Brain pericyte (primary cell): Measurements from ENCODE around the gene BCAS4.

Source experiments
- DNase-seq: peaks from one replicate; pipeline ENCODE4 v3.0.0-alpha.2; 2012; ENCODE audit warnings: low read depth, low spot score

BCAS4 gene

GRCh38 chr20:50854506-50855249 lies 59.8 kb downstream of the BCAS4 start:
- DNase-seq: no peak

GRCh38 chr20:50855498-50856474 lies 60.9 kb downstream of the BCAS4 start:
- no peak for DNase-seq

GRCh38 chr20:50856475-50857041 lies 61.7 kb downstream of the BCAS4 start:
- no peak for DNase-seq

- DNase-seq: no peak
Observed at GRCh38 chr20:50857348-50857747, 62.5 kb downstream of the BCAS4 start.

GRCh38 chr20:50858525-50858924 lies 63.7 kb downstream of the BCAS4 start:
- DNase-seq: no peak

- DNase-seq: no peak
Observed at GRCh38 chr20:50859161-50859560, 64.3 kb downstream of the BCAS4 start.

GRCh38 chr20:50861012-50861411 lies 66.2 kb downstream of the BCAS4 start:
- no peak for DNase-seq

GRCh38 chr20:50862546-50862945 lies 67.7 kb downstream of the BCAS4 start:
- no peak for DNase-seq

- no peak for DNase-seq
Observed at GRCh38 chr20:50865114-50865513, 70.3 kb downstream of the BCAS4 start.

- no peak for DNase-seq
Observed at GRCh38 chr20:50865591-50865990, 70.7 kb downstream of the BCAS4 start.

GRCh38 chr20:50866036-50866685 lies 71.3 kb downstream of the BCAS4 start:
- no peak for DNase-seq

GRCh38 chr20:50866831-50867230 lies 72.0 kb downstream of the BCAS4 start:
- no peak for DNase-seq

- no peak for DNase-seq
Observed at GRCh38 chr20:50867805-50868204, 72.9 kb downstream of the BCAS4 start.

- no peak for DNase-seq
Observed at GRCh38 chr20:50868509-50869495, 73.9 kb downstream of the BCAS4 start.

GRCh38 chr20:50870561-50871161 lies 75.8 kb downstream of the BCAS4 start:
- no peak for DNase-seq

- DNase-seq: no peak
Observed at GRCh38 chr20:50872560-50873425, 77.9 kb downstream of the BCAS4 start.

- no peak for DNase-seq
Observed at GRCh38 chr20:50873585-50873984, 78.7 kb downstream of the BCAS4 start.

- no peak for DNase-seq
Observed at GRCh38 chr20:50874111-50874757, 79.4 kb downstream of the BCAS4 start.
